Parathyroid adenoma (tissue), 2 donors: Measurements from ENCODE around the gene ERVV-1.
"Not testable (repeated sequence)": the region's sequence is repeated elsewhere in the genome, so short reads cannot be mapped to it uniquely, and the experiment has no call there.

Source experiments
- H2AFZ ChIP-seq: fragments of 300-600 bp; sonication (generic); one replicate; pipeline ENCODE4 v1.7.0; 2017; ENCODE audit warnings: antibody characterized with exemption, mild to moderate bottlenecking
- H3K27ac ChIP-seq: fragments of 300-600 bp; sonication (generic); one replicate; pipeline ENCODE4 v1.7.0; 2017
- H3K27me3 ChIP-seq: fragments of 300-600 bp; sonication (generic); one replicate; pipeline ENCODE4 v1.7.0; 2017; ENCODE audit warnings: low read length; ENCODE audit not compliant: control insufficient read depth, insufficient read depth
- H3K36me3 ChIP-seq: fragments of 300-600 bp; sonication (generic); one replicate; pipeline ENCODE4 v1.7.0; 2017; ENCODE audit warnings: low read length; ENCODE audit not compliant: control insufficient read depth, insufficient read depth
- H3K4me1 ChIP-seq: fragments of 300-600 bp; sonication (generic); one replicate; pipeline ENCODE4 v1.7.0; 2017; ENCODE audit warnings: control low read depth
- H3K4me2 ChIP-seq: fragments of 300-600 bp; sonication (generic); one replicate; pipeline ENCODE4 v1.7.0; 2017; ENCODE audit warnings: low read length
- H3K4me3 ChIP-seq: fragments of 300-600 bp; sonication (generic); one replicate; pipeline ENCODE4 v1.7.0; 2017; ENCODE audit warnings: low read depth, low read length
- H3K79me2 ChIP-seq: fragments of 300-600 bp; sonication (generic); one replicate; pipeline ENCODE4 v1.7.0; 2017; ENCODE audit warnings: control low read depth
- H3K9ac ChIP-seq: fragments of 300-600 bp; sonication (generic); one replicate; pipeline ENCODE4 v1.7.0; 2017; ENCODE audit warnings: mild to moderate bottlenecking
- H3K9me3 ChIP-seq: fragments of 300-600 bp; sonication (generic); one replicate; pipeline ENCODE4 v1.7.0; 2017; ENCODE audit warnings: low read length; ENCODE audit not compliant: control insufficient read depth
- TF ChIP-seq, protein P1 (sequence below): fragments of 300-600 bp; sonication (generic); IDR thresholded peaks from one replicate; pipeline ENCODE4 v1.7.0; 2017; ENCODE audit warnings: antibody characterized with exemption, mild to moderate bottlenecking
- donor health status: primary hyperparathyroidism.

The ERVV-1 gene, protein sequence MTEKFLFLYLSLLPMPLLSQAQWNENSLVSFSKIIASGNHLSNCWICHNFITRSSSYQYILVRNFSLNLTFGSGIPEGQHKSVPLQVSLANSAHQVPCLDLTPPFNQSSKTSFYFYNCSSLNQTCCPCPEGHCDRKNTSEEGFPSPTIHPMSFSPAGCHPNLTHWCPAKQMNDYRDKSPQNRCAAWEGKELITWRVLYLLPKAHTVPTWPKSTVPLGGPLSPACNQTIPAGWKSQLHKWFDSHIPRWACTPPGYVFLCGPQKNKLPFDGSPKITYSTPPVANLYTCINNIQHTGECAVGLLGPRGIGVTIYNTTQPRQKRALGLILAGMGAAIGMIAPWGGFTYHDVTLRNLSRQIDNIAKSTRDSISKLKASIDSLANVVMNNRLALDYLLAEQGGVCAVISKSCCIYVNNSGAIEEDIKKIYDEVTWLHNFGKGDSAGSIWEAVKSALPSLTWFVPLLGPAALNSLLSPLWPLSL

GRCh38 chr19:53013621-53014020 lies at the start of gene ERVV-1:
Gene ERVV-1 (plus strand): TSS chr19:53013921. CDS start chr19:53014091, 170 bp downstream.
- Histone ChIP-seq H3K27me3 (no peaks in the 10 kb centered on the region), H2AFZ (no peak within 1 kb of the TSS), H3K36me3 (no peaks in the 10 kb centered on the region), H3K4me3 (no peak within 1 kb of the TSS), H3K9ac (no peak within 1 kb of the TSS), H3K4me1 (no peaks in the 10 kb centered on the region), H3K79me2 (no peaks in the 10 kb centered on the region), H3K9me3 (no peaks in the 10 kb centered on the region), H3K27ac (no peak within 1 kb of the TSS), H3K4me2 (no peak within 1 kb of the TSS)
- TF ChIP-seq, protein P1, sequence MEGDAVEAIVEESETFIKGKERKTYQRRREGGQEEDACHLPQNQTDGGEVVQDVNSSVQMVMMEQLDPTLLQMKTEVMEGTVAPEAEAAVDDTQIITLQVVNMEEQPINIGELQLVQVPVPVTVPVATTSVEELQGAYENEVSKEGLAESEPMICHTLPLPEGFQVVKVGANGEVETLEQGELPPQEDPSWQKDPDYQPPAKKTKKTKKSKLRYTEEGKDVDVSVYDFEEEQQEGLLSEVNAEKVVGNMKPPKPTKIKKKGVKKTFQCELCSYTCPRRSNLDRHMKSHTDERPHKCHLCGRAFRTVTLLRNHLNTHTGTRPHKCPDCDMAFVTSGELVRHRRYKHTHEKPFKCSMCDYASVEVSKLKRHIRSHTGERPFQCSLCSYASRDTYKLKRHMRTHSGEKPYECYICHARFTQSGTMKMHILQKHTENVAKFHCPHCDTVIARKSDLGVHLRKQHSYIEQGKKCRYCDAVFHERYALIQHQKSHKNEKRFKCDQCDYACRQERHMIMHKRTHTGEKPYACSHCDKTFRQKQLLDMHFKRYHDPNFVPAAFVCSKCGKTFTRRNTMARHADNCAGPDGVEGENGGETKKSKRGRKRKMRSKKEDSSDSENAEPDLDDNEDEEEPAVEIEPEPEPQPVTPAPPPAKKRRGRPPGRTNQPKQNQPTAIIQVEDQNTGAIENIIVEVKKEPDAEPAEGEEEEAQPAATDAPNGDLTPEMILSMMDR, result no peak

- no peaks in the 10 kb centered on the region for H3K36me3 ChIP-seq
- H3K27me3 ChIP-seq, result no peaks in the 10 kb centered on the region
- no peak overlapping the region for H2AFZ ChIP-seq
- H3K9me3 ChIP-seq, result no peaks in the 10 kb centered on the region
- H3K79me2 ChIP-seq, result no peaks in the 10 kb centered on the region
- no peak overlapping the region for H3K4me3 ChIP-seq
- H3K4me1 ChIP-seq, result no peaks in the 10 kb centered on the region
- no peak overlapping the region for H3K27ac ChIP-seq
- H3K4me2 ChIP-seq, result no peak overlapping the region
- TF ChIP-seq, protein P1, result no peak
- H3K9ac ChIP-seq, result no peak overlapping the region
Measured at GRCh38 chr19:52967772-52968171, 45.9 kb upstream of the ERVV-1 start.

DNA sequence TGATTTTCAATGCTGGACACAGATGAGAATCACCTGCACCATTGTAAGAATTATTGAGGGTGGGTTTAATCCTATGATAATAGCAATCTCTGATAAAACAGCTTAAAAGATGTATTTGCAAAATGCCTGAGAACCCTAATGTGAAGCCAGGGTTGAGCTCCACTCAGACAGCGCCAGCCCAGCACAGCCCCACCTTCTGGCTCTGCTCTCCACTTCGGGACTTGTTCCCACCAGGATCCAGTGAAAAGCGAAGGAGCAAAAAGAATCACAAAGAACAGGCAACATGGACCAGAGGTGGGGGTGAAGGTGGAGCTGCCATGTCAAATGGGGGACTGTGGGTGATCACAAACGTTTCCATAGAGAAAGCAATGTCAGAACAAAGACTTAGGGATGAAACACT lies 32.4 kb upstream of the ERVV-1 start:
- Histone ChIP-seq H3K9ac (no peak overlapping the region), H3K27ac (no peak overlapping the region), H3K27me3 (no peaks in the 10 kb centered on the region), H3K4me1 (no peaks in the 10 kb centered on the region), H3K9me3 (no peaks in the 10 kb centered on the region), H3K4me3 (no peak overlapping the region), H3K4me2 (no peak overlapping the region), H3K79me2 (no peaks in the 10 kb centered on the region), H3K36me3 (no peaks in the 10 kb centered on the region), H2AFZ (no peak overlapping the region)
- TF ChIP-seq, protein P1, result no peak

DNA sequence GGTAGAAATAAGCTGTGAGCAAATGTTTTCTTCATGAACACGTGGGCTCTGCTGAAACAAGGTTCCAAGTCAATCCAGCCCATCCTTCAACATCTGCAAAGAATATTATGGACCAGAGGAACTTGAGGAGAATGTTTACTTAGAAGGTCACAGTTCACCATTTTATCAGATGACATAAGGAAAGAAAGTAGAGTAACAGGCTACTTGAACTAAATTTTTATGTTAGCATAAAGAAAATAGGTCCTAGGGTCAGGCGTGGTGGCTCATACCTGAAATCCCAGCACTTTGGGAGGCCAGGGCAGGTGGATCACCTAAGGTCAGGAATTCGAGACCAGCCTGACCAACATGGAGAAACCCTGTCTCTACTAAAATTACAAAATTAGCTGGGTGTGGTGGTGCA lies 30.6 kb upstream of the ERVV-1 start:
- not testable (repeated sequence) for H3K36me3 ChIP-seq, H3K4me1 ChIP-seq, H3K9ac ChIP-seq, H3K4me3 ChIP-seq, H3K27ac ChIP-seq, H2AFZ ChIP-seq, H3K27me3 ChIP-seq, H3K9me3 ChIP-seq, H3K4me2 ChIP-seq, H3K79me2 ChIP-seq

DNA sequence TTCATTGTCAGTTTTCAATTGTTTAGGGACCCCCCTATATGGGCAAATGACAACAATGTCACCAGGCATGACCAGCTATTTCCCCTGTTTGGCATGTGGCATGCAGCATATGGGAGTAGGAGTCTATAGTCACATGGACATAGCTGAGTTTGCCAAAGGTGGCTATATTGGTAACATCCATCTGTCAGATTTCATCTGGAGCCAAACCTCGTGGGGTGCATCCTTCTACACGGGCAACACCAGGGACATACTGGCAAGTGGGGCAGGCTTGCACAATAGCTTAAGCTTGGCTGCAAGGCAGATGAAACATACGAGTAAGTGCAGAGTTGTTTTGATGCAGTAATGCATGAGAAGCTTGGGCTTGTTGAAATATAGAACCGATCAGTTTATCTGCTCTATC lies 26.5 kb upstream of the ERVV-1 start:
- H3K36me3 ChIP-seq, result no peaks in the 10 kb centered on the region
- H3K4me3 ChIP-seq, result no peak overlapping the region
- no peak overlapping the region for H3K9ac ChIP-seq
- no peaks in the 10 kb centered on the region for H3K4me1 ChIP-seq
- TF ChIP-seq, protein P1, result no peak
- no peak overlapping the region for H3K27ac ChIP-seq
- no peak overlapping the region for H3K4me2 ChIP-seq
- H2AFZ ChIP-seq, result no peak overlapping the region
- H3K9me3 ChIP-seq, result no peaks in the 10 kb centered on the region
- H3K27me3 ChIP-seq, result no peaks in the 10 kb centered on the region
- H3K79me2 ChIP-seq, result no peaks in the 10 kb centered on the region
